GM19025 (cell line): ENCODE results near the gene BACE2.

Source experiments
- ATAC-seq: cut with Tn5 transposase; IDR thresholded peaks from one replicate; pipeline ENCODE4 v1.9.1; 2021; ENCODE audit warnings: mild to moderate bottlenecking, low read depth, moderate library complexity; ENCODE audit not compliant: unreplicated experiment

Gene BACE2

GRCh38 chr21:41209016-41209619 is 41.2 kb downstream of the BACE2 start:
- ATAC-seq = no peak

- no peak for ATAC-seq
Observed at GRCh38 chr21:41210426-41211059, 42.6 kb downstream of the BACE2 start.

- ATAC-seq = no peak
Observed at GRCh38 chr21:41211060-41211805, 43.3 kb downstream of the BACE2 start.

- no peak for ATAC-seq
Observed at GRCh38 chr21:41213021-41213420, 45.1 kb downstream of the BACE2 start.

- ATAC-seq = no peak
Observed at GRCh38 chr21:41215856-41216408, 48.0 kb downstream of the BACE2 start.

- ATAC-seq = no peak
Observed at GRCh38 chr21:41216486-41216885, 48.5 kb downstream of the BACE2 start.

GRCh38 chr21:41217671-41218385 is 49.9 kb downstream of the BACE2 start:
- no peak for ATAC-seq

GRCh38 chr21:41219498-41220207 is 51.7 kb downstream of the BACE2 start:
- ATAC-seq = no peak

- no peak for ATAC-seq
Observed at GRCh38 chr21:41220208-41220733, 52.3 kb downstream of the BACE2 start.

GRCh38 chr21:41222247-41223068 is 54.5 kb downstream of the BACE2 start:
- no peak for ATAC-seq

- no peak for ATAC-seq
Observed at GRCh38 chr21:41226853-41227252, 58.9 kb downstream of the BACE2 start.

GRCh38 chr21:41227357-41228005 is 59.5 kb downstream of the BACE2 start:
- ATAC-seq = no peak

- no peak for ATAC-seq
Observed at GRCh38 chr21:41228006-41228370, 60.0 kb downstream of the BACE2 start.

- no peak for ATAC-seq
Observed at GRCh38 chr21:41228492-41228891, 60.5 kb downstream of the BACE2 start.

GRCh38 chr21:41228958-41229357 is 61.0 kb downstream of the BACE2 start:
- ATAC-seq = no peak

- ATAC-seq = no peak
Observed at GRCh38 chr21:41229509-41230248, 61.7 kb downstream of the BACE2 start.

GRCh38 chr21:41230497-41230896 is 62.5 kb downstream of the BACE2 start:
- no peak for ATAC-seq

GRCh38 chr21:41231060-41231459 is 63.1 kb downstream of the BACE2 start:
- ATAC-seq = no peak
